ENCODE measurements around the gene IRF2BP1. TPM values are rescaled to one million over a fixed set of nuclear protein-coding genes. Genes with fewer than 3 reads are reported as not detected.

The IRF2BP1 gene
- total RNA-seq, 1 experiment from 2014 or later = 36.9 TPM

GRCh38 chr19:45922281-45922680 lies 36.3 kb upstream of the IRF2BP1 start:
- intact Hi-C loops (cut with micrococcal nuclease; ENCODE audit: unreplicated experiment) = no loop called here
- H3K27ac Mint-ChIP-seq (ENCODE audit: unreplicated experiment) = no peak overlapping the region
- no peak for TF ChIP-seq CTCF (IDR thresholded peaks at IDR 0.05; ENCODE audit: unreplicated experiment)
- H3K9me3 Mint-ChIP-seq (ENCODE audit: low read depth, unreplicated experiment) = no peaks in the 10 kb centered on the region
- H3K36me3 Mint-ChIP-seq (ENCODE audit: insufficient read depth, unreplicated experiment) = peaks cover 5% of the 10 kb centered on the region
- H3K4me1 Mint-ChIP-seq (ENCODE audit: low read depth, unreplicated experiment) = peaks cover 22% of the 10 kb centered on the region
- H3K27me3 Mint-ChIP-seq (ENCODE audit: unreplicated experiment) = peaks cover 23% of the 10 kb centered on the region
- no TSS peak for BruUV-seq (replicated peaks)
- no peak overlapping the region for H3K4me3 Mint-ChIP-seq (ENCODE audit: low read depth, unreplicated experiment)
- CTCF ChIA-PET = no interaction called here
- no peak for DNase-seq

- no TSS peak for BruUV-seq (replicated peaks)
- intact Hi-C loops (cut with micrococcal nuclease; ENCODE audit: unreplicated experiment) = no loop called here
- Mint-ChIP-seq H3K27me3 (ENCODE audit: unreplicated experiment) (peaks cover 23% of the 10 kb centered on the region), H3K9me3 (ENCODE audit: low read depth, unreplicated experiment) (no peaks in the 10 kb centered on the region), H3K4me3 (ENCODE audit: low read depth, unreplicated experiment) (no peak overlapping the region), H3K27ac (ENCODE audit: unreplicated experiment) (no peak overlapping the region), H3K36me3 (ENCODE audit: insufficient read depth, unreplicated experiment) (peaks cover 5% of the 10 kb centered on the region), H3K4me1 (ENCODE audit: low read depth, unreplicated experiment) (peaks cover 22% of the 10 kb centered on the region)
- DNase-seq = no peak
- CTCF ChIA-PET = interaction anchor here (0.8 kb wide), 1 partner anchor 18 kb away, joined by 4 read pairs; the partner anchor contains the start of gene MYPOP
- no peak for TF ChIP-seq CTCF (IDR thresholded peaks at IDR 0.05; ENCODE audit: unreplicated experiment)
These were observed 34.5 kb upstream of the IRF2BP1 start for GRCh38 chr19:45920458-45920857.

- CTCF ChIA-PET = interaction anchor here (0.6 to 0.8 kb wide), 2 partner anchors 17 to 66 kb away, joined by 3 to 4 read pairs; partner anchors contain the start of gene MYPOP
- Mint-ChIP-seq H3K27me3 (ENCODE audit: unreplicated experiment) (peaks cover 23% of the 10 kb centered on the region), H3K36me3 (ENCODE audit: insufficient read depth, unreplicated experiment) (peaks cover 5% of the 10 kb centered on the region), H3K9me3 (ENCODE audit: low read depth, unreplicated experiment) (no peaks in the 10 kb centered on the region), H3K4me1 (ENCODE audit: low read depth, unreplicated experiment) (peaks cover 15% of the 10 kb centered on the region), H3K27ac (ENCODE audit: unreplicated experiment) (no peak overlapping the region), H3K4me3 (ENCODE audit: low read depth, unreplicated experiment) (no peak overlapping the region)
- TF ChIP-seq CTCF (IDR thresholded peaks at IDR 0.05; ENCODE audit: unreplicated experiment) = no peak
- BruUV-seq (replicated peaks) = no TSS peak
- intact Hi-C loops (cut with micrococcal nuclease; ENCODE audit: unreplicated experiment) = no loop called here
- no peak for DNase-seq
These were observed 33.7 kb upstream of the IRF2BP1 start for GRCh38 chr19:45919678-45920077.

GRCh38 chr19:45918721-45919120 lies 32.8 kb upstream of the IRF2BP1 start:
- CTCF ChIA-PET = interaction anchor here (0.7 kb wide), 1 partner anchor 65 kb away, joined by 5 read pairs; no protein-coding TSS in a partner anchor
- H3K36me3 Mint-ChIP-seq (ENCODE audit: insufficient read depth, unreplicated experiment) = peaks cover 5% of the 10 kb centered on the region
- no peak overlapping the region for H3K27ac Mint-ChIP-seq (ENCODE audit: unreplicated experiment)
- H3K27me3 Mint-ChIP-seq (ENCODE audit: unreplicated experiment) = peaks cover 25% of the 10 kb centered on the region
- intact Hi-C loops (cut with micrococcal nuclease; ENCODE audit: unreplicated experiment) = no loop called here
- H3K9me3 Mint-ChIP-seq (ENCODE audit: low read depth, unreplicated experiment) = no peaks in the 10 kb centered on the region
- no peak for DNase-seq
- H3K4me1 Mint-ChIP-seq (ENCODE audit: low read depth, unreplicated experiment) = peaks cover 13% of the 10 kb centered on the region
- TF ChIP-seq CTCF (IDR thresholded peaks at IDR 0.05; ENCODE audit: unreplicated experiment) = no peak
- H3K4me3 Mint-ChIP-seq (ENCODE audit: low read depth, unreplicated experiment) = no peak overlapping the region
- BruUV-seq (replicated peaks) = no TSS peak
